Effector memory CD4-positive, alpha-beta T cell (primary cell): ENCODE data around the gene LRIG3.
"Not testable (repeated sequence)": the region's sequence is repeated elsewhere in the genome, so short reads cannot be mapped to it uniquely, and the experiment has no call there.

Source experiments
- DNase-seq, 3 donors: peaks; one replicate each; pipeline ENCODE4 v3.0.0-alpha.2; 2020
- H3K27ac ChIP-seq: 2 replicates; pipeline ENCODE4 v1.7.0; 2013; ENCODE audit warnings: mild to moderate bottlenecking, low read length, moderate library complexity; ENCODE audit not compliant: insufficient read depth, poor library complexity, severe bottlenecking
- H3K27me3 ChIP-seq: replicated peaks from 2 replicates; pipeline ENCODE4 v1.7.0; 2013; ENCODE audit warnings: mild to moderate bottlenecking, low read length; ENCODE audit not compliant: insufficient read depth, control insufficient read depth, poor library complexity, severe bottlenecking
- H3K36me3 ChIP-seq: 2 replicates; pipeline ENCODE4 v1.7.0; 2013; ENCODE audit warnings: mild to moderate bottlenecking, low read length, moderate library complexity; ENCODE audit not compliant: control insufficient read depth, insufficient read depth
- H3K4me1 ChIP-seq: 2 replicates; pipeline ENCODE4 v1.7.0; 2013; ENCODE audit warnings: low read length, mild to moderate bottlenecking; ENCODE audit not compliant: control insufficient read depth, insufficient read depth, poor library complexity, severe bottlenecking
- H3K4me3 ChIP-seq: 2 replicates; pipeline ENCODE4 v1.7.0; 2013; ENCODE audit warnings: low read length, low read depth, mild to moderate bottlenecking; ENCODE audit not compliant: insufficient read depth, poor library complexity, severe bottlenecking
- H3K9me3 ChIP-seq: 2 replicates; pipeline ENCODE4 v1.7.0; 2013; ENCODE audit warnings: mild to moderate bottlenecking, low read length, moderate library complexity; ENCODE audit not compliant: control insufficient read depth

Gene LRIG3

GRCh38 chr12:58907391-58907790, 12.9 kb downstream of the LRIG3 start:
- Histone ChIP-seq H3K27me3 (no peaks in the 10 kb centered on the region), H3K9me3 (no peaks in the 10 kb centered on the region), H3K4me1 (no peaks in the 10 kb centered on the region), H3K4me3 (no peak overlapping the region), H3K36me3 (no peaks in the 10 kb centered on the region), H3K27ac (no peak overlapping the region)
- DNase-seq: no peak

- H3K27ac ChIP-seq: no peak overlapping the region
- no peak for DNase-seq
- no peaks in the 10 kb centered on the region for H3K9me3 ChIP-seq
- no peaks in the 10 kb centered on the region for H3K36me3 ChIP-seq
- H3K4me3 ChIP-seq: no peak overlapping the region
- no peaks in the 10 kb centered on the region for H3K27me3 ChIP-seq
- H3K4me1 ChIP-seq: no peaks in the 10 kb centered on the region
Observed at GRCh38 chr12:58906917-58907316, 13.4 kb downstream of the LRIG3 start.

GRCh38 chr12:58905422-58905821, 14.9 kb downstream of the LRIG3 start:
- Histone ChIP-seq H3K4me1 (no peaks in the 10 kb centered on the region), H3K36me3 (no peaks in the 10 kb centered on the region), H3K9me3 (no peaks in the 10 kb centered on the region), H3K4me3 (no peak overlapping the region), H3K27ac (no peak overlapping the region), H3K27me3 (no peaks in the 10 kb centered on the region)
- no peak for DNase-seq

GRCh38 chr12:58902726-58903125, 17.6 kb downstream of the LRIG3 start:
- not testable (repeated sequence) for H3K27ac ChIP-seq, H3K9me3 ChIP-seq, H3K4me1 ChIP-seq, H3K4me3 ChIP-seq, DNase-seq, H3K36me3 ChIP-seq, H3K27me3 ChIP-seq

DNA sequence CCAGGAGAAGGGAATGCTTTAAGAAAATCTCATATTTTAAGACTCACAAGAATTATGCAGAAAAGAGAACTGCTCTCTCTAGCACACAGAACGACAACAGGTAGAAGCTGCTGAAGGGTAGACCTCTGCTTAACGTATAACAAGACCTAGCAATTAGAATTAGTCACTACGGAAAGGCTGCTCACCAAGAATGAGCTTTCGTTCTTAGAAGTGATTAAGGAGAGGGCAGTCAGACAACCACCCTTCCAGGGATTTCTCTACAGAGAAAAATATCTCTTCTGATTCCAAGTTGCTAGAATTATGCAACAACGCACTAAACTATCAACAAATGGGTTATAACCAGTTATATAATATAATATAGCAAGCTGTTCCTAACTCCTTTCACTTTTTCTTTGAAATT, 18.6 kb downstream of the LRIG3 start:
- no peaks in the 10 kb centered on the region for H3K9me3 ChIP-seq
- H3K36me3 ChIP-seq: no peaks in the 10 kb centered on the region
- no peaks in the 10 kb centered on the region for H3K4me1 ChIP-seq
- H3K27ac ChIP-seq: no peak overlapping the region
- H3K27me3 ChIP-seq: no peaks in the 10 kb centered on the region
- no peak overlapping the region for H3K4me3 ChIP-seq
- no peak for DNase-seq

GRCh38 chr12:58897969-58898368, 22.3 kb downstream of the LRIG3 start:
- Histone ChIP-seq H3K4me3 (no peak overlapping the region), H3K36me3 (no peaks in the 10 kb centered on the region), H3K9me3 (no peaks in the 10 kb centered on the region), H3K4me1 (no peaks in the 10 kb centered on the region), H3K27me3 (no peaks in the 10 kb centered on the region), H3K27ac (no peak overlapping the region)
- no peak for DNase-seq

- Histone ChIP-seq H3K27me3 (no peaks in the 10 kb centered on the region), H3K9me3 (no peaks in the 10 kb centered on the region), H3K27ac (no peak overlapping the region), H3K4me3 (no peak overlapping the region), H3K36me3 (no peaks in the 10 kb centered on the region), H3K4me1 (no peaks in the 10 kb centered on the region)
- no peak for DNase-seq
Observed at GRCh38 chr12:58896278-58896677, 24.0 kb downstream of the LRIG3 start.

- no peaks in the 10 kb centered on the region for H3K36me3 ChIP-seq
- H3K9me3 ChIP-seq: no peaks in the 10 kb centered on the region
- no peak overlapping the region for H3K27ac ChIP-seq
- no peak for DNase-seq
- no peaks in the 10 kb centered on the region for H3K4me1 ChIP-seq
- H3K27me3 ChIP-seq: no peaks in the 10 kb centered on the region
- H3K4me3 ChIP-seq: no peak overlapping the region
Observed at GRCh38 chr12:58895053-58895452, 25.3 kb downstream of the LRIG3 start.

DNA sequence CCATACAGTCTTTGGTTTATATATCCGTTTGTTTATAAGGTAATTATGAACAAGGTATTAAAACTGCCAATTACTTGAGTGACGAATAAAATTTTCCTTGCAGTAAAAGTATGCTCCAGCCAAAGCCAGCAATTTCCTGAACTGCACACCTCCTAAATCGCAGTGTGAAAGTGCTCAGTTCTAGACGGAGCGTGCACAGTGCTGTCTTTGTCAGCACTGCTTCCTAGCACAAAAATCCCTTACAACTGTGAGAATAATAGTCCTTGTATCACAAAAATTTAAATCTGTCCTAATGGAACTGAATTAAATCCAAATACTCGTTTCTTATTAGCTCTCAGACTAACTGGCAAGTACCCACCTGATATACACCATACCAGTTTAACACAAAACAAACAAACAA, 26.3 kb downstream of the LRIG3 start:
- no peak for DNase-seq
- no peak overlapping the region for H3K4me3 ChIP-seq
- no peaks in the 10 kb centered on the region for H3K9me3 ChIP-seq
- H3K27me3 ChIP-seq: no peaks in the 10 kb centered on the region
- no peaks in the 10 kb centered on the region for H3K36me3 ChIP-seq
- H3K27ac ChIP-seq: no peak overlapping the region
- no peaks in the 10 kb centered on the region for H3K4me1 ChIP-seq

DNA sequence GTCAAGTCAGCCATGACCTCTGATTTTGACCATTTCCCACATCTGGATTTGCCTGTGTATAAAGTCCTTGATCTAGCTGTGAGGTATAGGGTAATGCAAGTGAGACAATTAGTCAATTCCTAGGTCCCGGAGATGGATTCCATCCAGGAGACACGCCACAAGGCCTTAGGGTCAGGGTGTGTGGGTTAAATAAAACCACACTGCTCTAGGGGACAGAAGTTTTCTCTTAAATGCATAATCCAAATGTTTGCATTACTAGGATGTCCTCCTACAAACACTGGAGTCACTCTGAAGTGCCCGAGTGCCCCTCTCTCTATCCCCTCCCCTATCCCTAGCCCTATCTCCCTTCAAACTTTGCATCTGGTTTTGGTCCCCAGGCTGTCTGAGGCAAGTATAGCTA, 26.8 kb downstream of the LRIG3 start:
- Histone ChIP-seq H3K36me3 (no peaks in the 10 kb centered on the region), H3K4me1 (no peaks in the 10 kb centered on the region), H3K4me3 (no peak overlapping the region), H3K27me3 (no peaks in the 10 kb centered on the region), H3K9me3 (no peaks in the 10 kb centered on the region), H3K27ac (no peak overlapping the region)
- no peak for DNase-seq

DNA sequence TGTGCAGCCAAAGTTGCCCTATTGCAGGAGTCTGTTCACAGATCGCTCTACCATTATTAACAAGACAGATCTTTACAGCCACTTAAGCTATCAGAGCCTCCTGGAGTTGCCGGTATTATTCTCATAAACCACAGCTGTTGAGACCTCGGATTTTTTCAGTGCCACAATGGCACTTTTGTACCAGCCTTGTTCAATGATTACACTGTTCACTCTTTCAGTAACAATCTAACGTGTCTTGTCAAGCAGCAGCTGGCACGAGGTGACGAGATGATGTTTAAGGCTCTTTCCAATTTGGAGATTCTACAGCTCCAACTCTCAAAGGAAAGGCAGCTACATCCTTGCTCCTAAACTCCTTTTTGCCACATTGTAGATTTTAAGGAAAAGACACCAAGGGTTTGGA, 30.7 kb downstream of the LRIG3 start:
- no peaks in the 10 kb centered on the region for H3K36me3 ChIP-seq
- no peaks in the 10 kb centered on the region for H3K4me1 ChIP-seq
- H3K27ac ChIP-seq: no peak overlapping the region
- no peaks in the 10 kb centered on the region for H3K27me3 ChIP-seq
- H3K4me3 ChIP-seq: no peak overlapping the region
- H3K9me3 ChIP-seq: no peaks in the 10 kb centered on the region
- DNase-seq: no peak
